ENCODE measurements around the gene ST6GAL2.

The ST6GAL2 gene

GRCh38 chr2:106851881-106852501, 34.0 kb downstream of the ST6GAL2 start:
- H3K27ac ChIP-seq, result no peak overlapping the region
- TF ChIP-seq, protein P1, sequence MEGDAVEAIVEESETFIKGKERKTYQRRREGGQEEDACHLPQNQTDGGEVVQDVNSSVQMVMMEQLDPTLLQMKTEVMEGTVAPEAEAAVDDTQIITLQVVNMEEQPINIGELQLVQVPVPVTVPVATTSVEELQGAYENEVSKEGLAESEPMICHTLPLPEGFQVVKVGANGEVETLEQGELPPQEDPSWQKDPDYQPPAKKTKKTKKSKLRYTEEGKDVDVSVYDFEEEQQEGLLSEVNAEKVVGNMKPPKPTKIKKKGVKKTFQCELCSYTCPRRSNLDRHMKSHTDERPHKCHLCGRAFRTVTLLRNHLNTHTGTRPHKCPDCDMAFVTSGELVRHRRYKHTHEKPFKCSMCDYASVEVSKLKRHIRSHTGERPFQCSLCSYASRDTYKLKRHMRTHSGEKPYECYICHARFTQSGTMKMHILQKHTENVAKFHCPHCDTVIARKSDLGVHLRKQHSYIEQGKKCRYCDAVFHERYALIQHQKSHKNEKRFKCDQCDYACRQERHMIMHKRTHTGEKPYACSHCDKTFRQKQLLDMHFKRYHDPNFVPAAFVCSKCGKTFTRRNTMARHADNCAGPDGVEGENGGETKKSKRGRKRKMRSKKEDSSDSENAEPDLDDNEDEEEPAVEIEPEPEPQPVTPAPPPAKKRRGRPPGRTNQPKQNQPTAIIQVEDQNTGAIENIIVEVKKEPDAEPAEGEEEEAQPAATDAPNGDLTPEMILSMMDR (IDR thresholded peaks at IDR 0.05; ENCODE audit: low read depth, low read length), result no peak
- no peak for DNase-seq
- H3K4me3 ChIP-seq (ENCODE audit: low read depth, low read length), result no peak overlapping the region
- H3K36me3 ChIP-seq, result no peaks in the 10 kb centered on the region
- H3K27me3 ChIP-seq (ENCODE audit: insufficient read depth, low read depth, severe bottlenecking), result peaks cover 59% of the 10 kb centered on the region
- no peaks in the 10 kb centered on the region for H3K9me3 ChIP-seq (ENCODE audit: severe bottlenecking)

DNA sequence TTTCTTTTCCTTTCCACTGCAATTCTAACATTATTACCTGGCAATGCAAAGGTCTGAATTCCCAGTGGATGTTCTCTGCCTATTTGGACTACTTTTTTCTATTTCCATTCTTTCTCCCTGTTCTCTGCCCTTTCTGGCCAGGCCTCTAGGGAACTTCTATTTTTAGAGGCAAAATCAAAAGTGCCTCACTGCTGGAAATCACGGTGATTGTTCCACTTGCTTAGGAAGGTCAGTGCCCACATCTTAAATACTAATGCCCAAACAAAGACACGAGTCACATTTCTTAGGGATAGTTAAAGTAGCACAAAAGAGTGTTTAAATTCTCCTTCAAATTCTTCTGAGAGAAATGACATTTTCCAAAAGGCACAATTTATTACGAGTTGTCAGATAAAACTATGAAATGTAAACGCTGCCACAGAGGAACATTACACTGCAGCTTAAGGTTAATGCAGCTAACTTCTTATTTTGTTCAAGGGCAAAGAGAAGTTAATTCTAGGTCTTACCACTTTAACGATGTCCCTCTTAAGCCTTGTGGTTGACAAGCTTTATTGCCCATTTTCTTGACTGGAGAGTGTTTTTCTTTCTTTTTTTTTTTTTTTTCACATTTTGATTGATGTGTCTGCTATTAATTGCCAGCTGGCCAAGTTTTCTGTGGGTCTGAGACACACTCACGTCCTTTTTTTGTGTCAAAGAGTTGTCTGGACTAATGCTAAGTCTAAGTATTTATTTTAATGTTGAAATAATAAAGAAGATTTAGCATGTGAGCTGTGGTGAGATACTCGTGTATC, 34.7 kb downstream of the ST6GAL2 start:
- DNase-seq, result no peak
- H3K4me3 ChIP-seq (ENCODE audit: low read depth, low read length), result no peak overlapping the region
- peaks cover 66% of the 10 kb centered on the region for H3K27me3 ChIP-seq (ENCODE audit: insufficient read depth, low read depth, severe bottlenecking)
- no peak overlapping the region for H3K27ac ChIP-seq
- H3K36me3 ChIP-seq, result no peaks in the 10 kb centered on the region
- TF ChIP-seq, protein P1 (IDR thresholded peaks at IDR 0.05; ENCODE audit: low read depth, low read length), result no peak
- no peaks in the 10 kb centered on the region for H3K9me3 ChIP-seq (ENCODE audit: severe bottlenecking)

DNA sequence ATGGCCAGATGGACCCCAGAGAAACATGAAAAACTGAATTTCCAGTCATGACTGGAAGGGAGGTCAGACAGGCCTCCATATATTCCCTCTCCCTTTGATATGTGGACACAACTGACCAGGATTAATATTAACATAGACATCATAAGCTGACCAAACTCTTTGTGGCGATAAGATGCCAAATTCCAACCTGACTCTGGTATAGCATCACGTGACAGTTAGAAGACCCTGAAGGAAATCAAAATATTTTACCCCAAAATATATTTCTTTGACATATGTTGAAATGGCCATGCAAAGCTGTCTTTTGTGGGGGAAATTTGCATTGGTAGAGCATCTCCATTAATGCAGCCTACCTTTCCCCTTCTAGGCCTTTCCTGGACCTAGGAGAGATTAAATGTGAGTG, 36.7 kb downstream of the ST6GAL2 start:
- Histone ChIP-seq H3K27me3 (ENCODE audit: insufficient read depth, low read depth, severe bottlenecking) (peaks cover 81% of the 10 kb centered on the region), H3K9me3 (ENCODE audit: severe bottlenecking) (no peaks in the 10 kb centered on the region), H3K27ac (no peak overlapping the region), H3K4me3 (ENCODE audit: low read depth, low read length) (no peak overlapping the region), H3K36me3 (no peaks in the 10 kb centered on the region)
- TF ChIP-seq, protein P1 (IDR thresholded peaks at IDR 0.05; ENCODE audit: low read depth, low read length), result no peak
- DNase-seq, result no peak

DNA sequence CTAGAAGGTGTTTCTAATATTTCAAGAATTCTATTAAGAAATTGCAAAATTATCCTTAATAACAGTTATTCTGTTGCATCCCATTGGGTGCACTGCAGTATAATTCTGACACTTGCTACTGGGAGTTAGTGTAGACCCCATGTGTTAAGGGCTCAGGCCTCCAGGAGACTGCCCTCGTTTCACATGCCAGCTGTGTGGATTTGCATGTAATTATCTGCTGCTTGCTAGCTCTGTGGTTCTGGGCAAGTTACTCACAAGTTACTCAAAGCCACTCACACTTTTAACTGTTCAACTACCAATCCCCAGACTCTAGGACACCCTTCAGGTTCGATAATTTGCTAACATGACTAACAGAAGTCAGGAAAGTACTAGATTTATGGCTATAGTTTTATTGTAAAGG, 38.6 kb downstream of the ST6GAL2 start:
- no peak for DNase-seq
- Histone ChIP-seq H3K9me3 (ENCODE audit: severe bottlenecking) (no peaks in the 10 kb centered on the region), H3K4me3 (ENCODE audit: low read depth, low read length) (no peak overlapping the region), H3K27ac (no peak overlapping the region), H3K36me3 (no peaks in the 10 kb centered on the region), H3K27me3 (ENCODE audit: insufficient read depth, low read depth, severe bottlenecking) (peaks cover 83% of the 10 kb centered on the region)
- TF ChIP-seq, protein P1 (IDR thresholded peaks at IDR 0.05; ENCODE audit: low read depth, low read length), result no peak

DNA sequence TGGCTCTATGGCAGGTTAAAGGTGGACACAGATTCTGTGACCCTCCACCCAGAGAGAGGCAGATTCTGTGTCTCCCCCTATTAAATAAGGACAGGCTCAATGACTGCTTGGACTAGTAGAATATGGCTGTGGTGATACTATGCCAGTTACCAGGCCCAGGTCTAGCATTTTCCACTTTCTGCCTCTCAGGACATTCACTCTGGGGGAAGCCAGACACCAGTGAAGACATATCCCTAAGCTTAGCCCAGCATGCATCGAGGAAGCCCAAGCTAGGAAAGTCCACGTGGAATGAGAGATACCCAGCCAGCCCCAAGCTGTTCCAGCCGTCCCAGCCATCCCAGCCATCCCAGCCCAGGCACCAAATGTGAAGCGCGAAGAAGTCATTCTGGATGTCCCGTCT, 40.3 kb downstream of the ST6GAL2 start:
- no peak for DNase-seq
- no peak overlapping the region for H3K4me3 ChIP-seq (ENCODE audit: low read depth, low read length)
- TF ChIP-seq, protein P1 (IDR thresholded peaks at IDR 0.05; ENCODE audit: low read depth, low read length), result no peak

More for the DNA sequence above, 40.3 kb downstream of the ST6GAL2 start:
- Histone ChIP-seq H3K27ac (no peak overlapping the region), H3K9me3 (ENCODE audit: severe bottlenecking) (no peaks in the 10 kb centered on the region), H3K27me3 (ENCODE audit: insufficient read depth, low read depth, severe bottlenecking) (peaks cover 85% of the 10 kb centered on the region), H3K36me3 (no peaks in the 10 kb centered on the region)

Measured in WERI-Rb-1 (cell line).